Upper lobe of left lung (tissue), 6 donors: ENCODE data around the gene SGSH. TPM values are rescaled to one million over a fixed set of nuclear protein-coding genes. Genes with fewer than 3 reads are reported as not detected.
A peak's percentile ranks its signal among the peaks of the same experiment; 100 is the strongest.

Experiments used
- ATAC-seq, 2 donors: fragments of 200-7000 bp; cut with Tn5 transposase; one replicate each; pipeline ENCODE4 v1.9.1; 2022; ENCODE audit warnings: mild to moderate bottlenecking in 2 of 2, moderate library complexity in 2 of 2; ENCODE audit not compliant: low FRiP score in 2 of 2
- DNase-seq, 2 donors: peaks; one replicate each; pipeline ENCODE4 v3.0.0-alpha.2; 2019 to 2020
- H3K27ac ChIP-seq, 4 donors: fragments of 200-600 bp; sonication (generic); one replicate each; pipeline ENCODE4 v1.5.1; 2016 to 2019
- H3K27me3 ChIP-seq, 4 donors: fragments of 200-600 bp; sonication (generic); one replicate each; pipeline ENCODE4 v1.5.1; 2017 to 2019
- H3K36me3 ChIP-seq, 4 donors: fragments of 200-600 bp; sonication (generic); one replicate each; pipeline ENCODE4 v1.5.1; 2016 to 2019
- H3K4me1 ChIP-seq, 4 donors: fragments of 200-600 bp; sonication (generic); one replicate each; pipeline ENCODE4 v1.5.1; 2018 to 2019
- H3K4me3 ChIP-seq, 4 donors: fragments of 200-600 bp; sonication (generic); one replicate each; pipeline ENCODE4 v1.5.1; 2017 to 2019; ENCODE audit warnings: mild to moderate bottlenecking in 2 of 4, moderate library complexity in 1 of 4
- H3K9me3 ChIP-seq, 4 donors: fragments of 200-600 bp; sonication (generic); one replicate each; pipeline ENCODE4 v1.5.1; 2018 to 2019
- CTCF ChIP-seq, 6 experiments: fragments of 450-650 bp in 4 of 6; fragments of 200-600 bp in 2 of 6; sonication (generic) in 2 of 6; IDR thresholded peaks; one replicate each; pipeline ENCODE4 v1.5.1; 2016 to 2019; ENCODE audit warnings: antibody characterized with exemption in 6 of 6
- EP300 ChIP-seq, 4 donors: sonication (generic); formaldehyde crosslinking; IDR thresholded peaks; one replicate each; pipeline ENCODE4 v1.5.1; 2017; ENCODE audit warnings: antibody characterized with exemption in 4 of 4, control low read depth in 2 of 4
- POLR2A ChIP-seq, 4 donors: fragments of 450-650 bp; IDR thresholded peaks; one replicate each; pipeline ENCODE4 v1.5.1; 2016 to 2017; ENCODE audit warnings: antibody characterized with exemption in 4 of 4, mild to moderate bottlenecking in 2 of 4
- POLR2AphosphoS5 ChIP-seq, 2 donors: sonication (generic); formaldehyde crosslinking; IDR thresholded peaks; one replicate each; pipeline ENCODE4 v1.5.1; 2017; ENCODE audit warnings: antibody characterized with exemption in 2 of 2
- WGBS, 2 donors: methylation state at CpG; one replicate each; pipeline ENCODE4 v1.1.5; 2017 to 2018; 5-methylcytosine and 5-hydroxymethylcytosine counted together
- total RNA-seq, 6 donors: library from RNA; depleted of rRNA in 4 of 6; stranded (reverse); fragments of >200 nt in 4 of 6; gene quantifications; one replicate each; pipeline versions ENCODE4 v1.1.0 to v1.2.1, GENCODE V29; 2016 to 2021
- donor health status: DM: no; HTN: no; CAD: no; lungs with moderate emphysema.
- donor health status: DM: no; HTN: yes; CAD: no; lungs with severe emphysema.

The SGSH gene
- total RNA-seq, 6 donors from 2014 or later = 36.3 to 264 (median 65.0) TPM

- 87 to 99% methylated on average over 8 to 10 of the region's 10 CpGs for WGBS, 2 donors
- peaks cover 17 to 30% (median 27%) of the 10 kb centered on the region in 4 donors for H3K4me1 ChIP-seq
These were observed 29.4 kb downstream of the SGSH start for GRCh38 chr17:80190716-80191115.

GRCh38 chr17:80189611-80190010 is 30.5 kb downstream of the SGSH start:
- TF ChIP-seq CTCF (IDR thresholded peaks at IDR 0.05) = no peak
- TF ChIP-seq POLR2A (IDR thresholded peaks at IDR 0.05) = no peak
- TF ChIP-seq POLR2AphosphoS5 (IDR thresholded peaks at IDR 0.05) = no peak
- no peak for TF ChIP-seq EP300 (IDR thresholded peaks at IDR 0.05)
- Histone ChIP-seq H3K4me3 (no peak overlapping the region), H3K27me3 (no peaks in the 10 kb centered on the region), H3K4me1 (peaks cover 17 to 30% (median 27%) of the 10 kb centered on the region in 4 donors), H3K27ac (no peak overlapping the region), H3K9me3 (no peaks in the 10 kb centered on the region), H3K36me3 (no peaks in the 10 kb centered on the region)
- ATAC-seq (no peak), DNase-seq (peak in 1 of 2 donors; percentile 69)
- 88 to 94% methylated on average over 21 to 23 of the region's 23 CpGs for WGBS, 2 donors

More at GRCh38 chr17:80190716-80191115, 29.4 kb downstream of the SGSH start:
- DNase-seq = peak in 1 of 2 donors; percentile 47
- Histone ChIP-seq H3K9me3 (no peaks in the 10 kb centered on the region), H3K27ac (no peak overlapping the region), H3K27me3 (no peaks in the 10 kb centered on the region), H3K36me3 (no peaks in the 10 kb centered on the region), H3K4me3 (no peak overlapping the region)
- ATAC-seq = no peak
- TF ChIP-seq POLR2A (IDR thresholded peaks at IDR 0.05) (no peak), EP300 (IDR thresholded peaks at IDR 0.05) (no peak), POLR2AphosphoS5 (IDR thresholded peaks at IDR 0.05) (no peak)

GRCh38 chr17:80187515-80187941 is 32.6 kb downstream of the SGSH start:
- ATAC-seq = peak; percentile 54 to 71
- peak; percentile 85 to 87 for DNase-seq
- peaks cover 17 to 28% (median 26%) of the 10 kb centered on the region in 4 donors for H3K4me1 ChIP-seq
- TF ChIP-seq POLR2AphosphoS5 (IDR thresholded peaks at IDR 0.05) = peak; percentile 59 to 74
- no peak for TF ChIP-seq CTCF (IDR thresholded peaks at IDR 0.05)
- TF ChIP-seq POLR2A (IDR thresholded peaks at IDR 0.05) = no peak
- TF ChIP-seq EP300 (IDR thresholded peaks at IDR 0.05) = peak in 1 of 4 donors; percentile 80
- no peaks in the 10 kb centered on the region for H3K9me3 ChIP-seq
- no peaks in the 10 kb centered on the region for H3K27me3 ChIP-seq
- WGBS, 2 donors = 59 to 68% methylated on average over 18 of the region's 18 CpGs
- peak overlapping the region in 3 of 4 donors; percentile 2 to 55 (median 47) for H3K27ac ChIP-seq
- H3K4me3 ChIP-seq = peak overlapping the region in 3 of 4 donors; percentile 2 to 31 (median 20)
- H3K36me3 ChIP-seq = no peaks in the 10 kb centered on the region

- Histone ChIP-seq H3K27ac (peak overlapping the region in 3 of 4 donors; percentile 2 to 55 (median 47)), H3K36me3 (no peaks in the 10 kb centered on the region), H3K9me3 (no peaks in the 10 kb centered on the region), H3K27me3 (no peaks in the 10 kb centered on the region), H3K4me3 (peak overlapping the region in 3 of 4 donors; percentile 2 to 31 (median 20)), H3K4me1 (peaks cover 13 to 28% (median 23%) of the 10 kb centered on the region in 4 donors)
- DNase-seq (no peak), ATAC-seq (peak in 1 of 2 donors; percentile 49)
- WGBS, 2 donors = 68 to 75% methylated on average over 16 of the region's 16 CpGs
- TF ChIP-seq POLR2A (IDR thresholded peaks at IDR 0.05) = no peak
These were observed 33.0 kb downstream of the SGSH start for GRCh38 chr17:80187090-80187489.

GRCh38 chr17:80185968-80186367 is 34.2 kb downstream of the SGSH start:
- TF ChIP-seq CTCF (IDR thresholded peaks at IDR 0.05) = no peak
- TF ChIP-seq POLR2AphosphoS5 (IDR thresholded peaks at IDR 0.05) = no peak
- no peak for TF ChIP-seq EP300 (IDR thresholded peaks at IDR 0.05)
- TF ChIP-seq POLR2A (IDR thresholded peaks at IDR 0.05) = no peak
- no peak overlapping the region for H3K27ac ChIP-seq
- peaks cover 7 to 17% (median 16%) of the 10 kb centered on the region in 4 donors for H3K4me1 ChIP-seq
- 79 to 84% methylated on average over 7 to 9 of the region's 9 CpGs for WGBS, 2 donors
- ATAC-seq (no peak), DNase-seq (no peak)
- no peaks in the 10 kb centered on the region for H3K36me3 ChIP-seq
- H3K4me3 ChIP-seq = no peak overlapping the region
- H3K9me3 ChIP-seq = no peaks in the 10 kb centered on the region
- H3K27me3 ChIP-seq = no peaks in the 10 kb centered on the region

- DNase-seq = peak in 1 of 2 donors; percentile 48
- ATAC-seq = no peak
- WGBS, 2 donors = 92 to 93% methylated on average over 6 to 10 of the region's 10 CpGs
- H3K27ac ChIP-seq = no peak overlapping the region
- no peaks in the 10 kb centered on the region for H3K9me3 ChIP-seq
- H3K4me1 ChIP-seq = peaks cover 7 to 17% (median 15%) of the 10 kb centered on the region in 4 donors
- H3K27me3 ChIP-seq = no peaks in the 10 kb centered on the region
- no peaks in the 10 kb centered on the region for H3K36me3 ChIP-seq
- no peak for TF ChIP-seq POLR2A (IDR thresholded peaks at IDR 0.05)
- TF ChIP-seq POLR2AphosphoS5 (IDR thresholded peaks at IDR 0.05) = no peak
- TF ChIP-seq CTCF (IDR thresholded peaks at IDR 0.05) = no peak
- TF ChIP-seq EP300 (IDR thresholded peaks at IDR 0.05) = no peak
- no peak overlapping the region for H3K4me3 ChIP-seq
These were observed 35.8 kb downstream of the SGSH start for GRCh38 chr17:80184423-80184714.
